ENCODE measurements around the gene MLN.
A peak's percentile ranks its signal among the peaks of the same experiment; 100 is the strongest.

The MLN gene

DNA sequence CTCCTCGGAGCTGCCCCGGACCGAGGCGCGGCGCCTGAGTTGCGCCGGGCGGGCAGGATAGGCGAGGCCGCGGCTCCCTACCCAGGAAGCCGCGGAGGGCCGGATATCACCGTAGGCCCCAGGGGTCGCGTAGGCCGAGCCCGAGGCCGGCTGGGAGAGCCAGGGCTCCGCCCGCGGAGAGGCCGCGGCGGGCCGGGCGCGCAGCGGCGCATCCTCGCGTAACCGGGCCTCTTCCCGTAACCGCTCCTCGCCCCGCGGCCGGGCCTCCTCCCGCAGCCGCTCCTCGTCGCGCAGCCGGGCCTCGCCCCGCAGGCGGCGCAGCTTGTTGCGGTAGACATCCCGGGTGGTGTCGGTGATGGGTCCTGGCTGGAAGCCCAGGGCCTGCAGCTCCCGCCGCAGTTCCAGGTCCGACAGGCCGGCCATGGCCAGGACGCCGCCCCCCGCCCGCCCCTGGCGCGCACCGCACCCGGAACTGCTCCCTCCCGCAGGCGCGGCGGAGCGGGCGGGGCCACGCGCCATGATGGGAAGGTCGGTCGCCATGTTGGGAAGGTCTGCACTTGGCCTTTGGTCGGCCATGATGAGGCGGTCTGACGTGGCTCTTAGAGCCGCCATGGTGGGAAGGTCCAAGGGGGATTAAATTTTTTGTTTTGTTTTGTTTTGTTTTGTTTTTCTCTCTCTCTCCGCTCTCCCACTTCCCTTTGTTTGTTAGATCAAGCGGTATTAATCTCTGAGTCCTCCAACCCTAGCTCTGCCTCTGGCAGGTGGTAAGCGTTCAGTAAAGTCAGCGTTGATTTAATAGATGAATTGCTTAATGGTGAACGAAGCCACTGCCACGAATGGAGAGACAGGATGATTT, 14.9 kb downstream of the MLN start, which contains the start of gene LEMD2:
Gene LEMD2 (minus strand): TSS at position 437 of the 856 bp plus-strand sequence. CDS start 14 bp downstream, at position 423.
- DNase-seq (ENCODE audit: low spot score), result peak; percentile 87

DNA sequence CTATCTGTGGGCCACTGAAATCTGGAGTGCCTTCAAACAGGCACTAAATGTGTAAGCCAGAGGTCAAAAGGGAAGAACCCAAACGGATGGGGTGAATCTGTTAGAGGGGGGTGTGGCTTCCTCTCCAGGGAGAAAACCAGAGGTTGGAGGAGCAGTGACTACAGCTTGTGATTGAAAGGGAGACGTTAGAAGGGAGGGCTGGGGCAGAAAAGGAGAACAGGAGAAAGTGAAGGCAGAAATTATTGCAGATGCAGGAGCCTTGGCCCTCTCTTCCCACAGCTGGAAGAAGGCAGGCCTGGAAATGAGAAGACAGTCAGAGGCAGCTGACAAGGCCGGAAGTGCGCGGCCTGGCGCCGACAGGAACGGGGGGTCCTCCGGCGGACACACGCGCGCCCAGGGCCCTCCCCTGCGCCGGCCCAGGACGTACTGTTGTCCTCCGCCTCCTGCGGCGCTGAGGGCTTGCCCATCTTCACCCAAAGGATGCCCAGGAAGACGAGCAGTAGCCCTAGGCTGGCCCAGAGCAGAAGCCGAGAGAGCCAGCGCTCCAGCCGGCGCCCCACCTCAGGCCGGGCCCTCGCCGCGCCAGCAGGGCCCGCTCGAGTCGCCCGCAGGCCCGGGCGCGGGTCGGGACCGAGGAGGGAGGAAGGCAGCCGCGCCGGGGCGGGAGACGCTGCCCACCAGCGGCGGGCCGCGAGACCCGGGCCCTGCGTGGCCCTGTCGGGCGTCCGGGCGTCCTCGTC, 15.7 kb downstream of the MLN start:
- peak; percentile 79 for DNase-seq (ENCODE audit: low spot score)

DNA sequence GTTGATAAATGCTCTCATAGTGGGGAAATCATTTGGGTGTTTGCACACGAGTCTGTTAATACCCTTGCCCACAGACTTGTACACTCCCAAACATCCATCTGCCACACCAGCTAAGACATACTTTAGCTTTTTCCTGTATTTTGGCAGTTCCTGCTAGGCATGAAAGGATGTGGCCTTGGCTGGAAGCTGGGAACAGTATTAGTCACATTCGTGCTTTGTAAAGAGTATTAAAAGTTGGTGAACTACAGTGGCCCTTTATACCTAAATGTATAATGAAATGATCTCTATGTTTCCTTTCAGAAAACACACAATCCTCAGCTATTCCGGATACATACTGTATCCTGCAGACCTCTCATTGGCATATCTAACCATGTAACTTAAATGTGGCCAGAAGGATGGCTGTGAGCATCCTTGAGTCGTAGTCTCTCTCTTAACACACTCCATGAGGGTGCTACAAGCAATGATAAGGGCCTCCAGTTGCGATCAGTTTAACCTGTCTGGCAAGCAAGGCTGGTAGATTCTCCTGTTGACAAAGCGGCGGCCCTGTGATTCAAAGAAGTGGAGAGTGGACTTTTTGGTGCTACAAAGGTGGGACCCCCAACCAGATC, 16.4 kb downstream of the MLN start:
- DNase-seq (ENCODE audit: low spot score), result no peak

DNA sequence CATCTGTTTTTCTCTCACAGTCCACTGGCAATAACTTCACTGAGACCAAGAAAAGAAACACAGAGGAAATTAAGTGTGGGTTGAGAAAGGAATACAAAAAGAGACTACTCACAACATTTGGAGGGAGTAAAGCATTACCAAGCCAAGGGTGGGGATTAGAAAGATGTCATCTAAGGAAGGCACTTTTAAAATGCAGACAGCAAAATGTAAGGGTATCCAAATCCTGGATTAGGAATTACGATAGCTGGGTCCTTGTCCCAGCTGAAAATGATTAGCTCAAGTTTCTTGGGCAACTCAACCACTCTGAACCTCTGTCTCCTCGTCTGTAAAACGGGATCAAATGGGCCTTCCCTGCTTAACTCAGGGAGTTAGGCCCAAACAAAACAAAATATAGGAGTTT, 17.1 kb downstream of the MLN start:
- no peak for DNase-seq (ENCODE audit: low spot score)

DNA sequence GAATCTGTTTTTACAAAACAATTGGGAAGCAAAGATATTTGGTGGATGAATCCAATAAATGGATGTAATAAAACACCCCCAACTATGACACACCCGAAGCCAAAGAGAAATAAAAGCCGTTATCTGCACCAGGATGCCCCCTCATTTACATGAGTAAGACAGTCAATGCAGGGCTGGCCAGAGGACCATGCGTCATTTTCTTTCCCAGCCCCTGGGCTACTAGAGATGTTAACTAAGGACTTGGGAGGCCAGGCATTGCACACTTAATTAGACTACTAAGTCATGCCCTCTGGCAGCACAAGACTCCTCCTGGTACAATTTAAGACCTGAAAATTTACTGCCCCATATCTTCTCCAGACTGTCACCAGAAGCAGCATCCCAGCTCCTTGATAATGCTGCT, 18.0 kb downstream of the MLN start:
- no peak for DNase-seq (ENCODE audit: low spot score)

DNA sequence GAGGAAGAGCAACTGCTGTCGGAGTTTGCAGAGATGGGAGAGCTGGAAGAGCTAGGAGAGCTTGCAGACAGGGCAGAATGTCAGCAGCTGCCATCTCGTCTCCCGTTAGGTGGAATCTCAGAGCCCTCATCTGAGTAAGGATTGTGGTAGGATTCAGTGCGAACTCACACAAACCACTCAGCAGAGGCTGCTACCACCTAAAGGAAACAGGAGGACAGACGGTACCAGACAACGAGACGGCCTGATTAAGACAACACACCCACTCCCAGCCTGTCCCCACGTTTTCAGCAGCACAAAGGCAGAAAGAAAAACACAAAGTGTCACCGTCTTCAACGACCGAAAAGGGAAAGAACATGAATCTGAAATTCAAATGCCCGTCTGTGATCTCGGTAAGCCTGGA, 19.0 kb downstream of the MLN start:
- DNase-seq (ENCODE audit: low spot score), result no peak

DNA sequence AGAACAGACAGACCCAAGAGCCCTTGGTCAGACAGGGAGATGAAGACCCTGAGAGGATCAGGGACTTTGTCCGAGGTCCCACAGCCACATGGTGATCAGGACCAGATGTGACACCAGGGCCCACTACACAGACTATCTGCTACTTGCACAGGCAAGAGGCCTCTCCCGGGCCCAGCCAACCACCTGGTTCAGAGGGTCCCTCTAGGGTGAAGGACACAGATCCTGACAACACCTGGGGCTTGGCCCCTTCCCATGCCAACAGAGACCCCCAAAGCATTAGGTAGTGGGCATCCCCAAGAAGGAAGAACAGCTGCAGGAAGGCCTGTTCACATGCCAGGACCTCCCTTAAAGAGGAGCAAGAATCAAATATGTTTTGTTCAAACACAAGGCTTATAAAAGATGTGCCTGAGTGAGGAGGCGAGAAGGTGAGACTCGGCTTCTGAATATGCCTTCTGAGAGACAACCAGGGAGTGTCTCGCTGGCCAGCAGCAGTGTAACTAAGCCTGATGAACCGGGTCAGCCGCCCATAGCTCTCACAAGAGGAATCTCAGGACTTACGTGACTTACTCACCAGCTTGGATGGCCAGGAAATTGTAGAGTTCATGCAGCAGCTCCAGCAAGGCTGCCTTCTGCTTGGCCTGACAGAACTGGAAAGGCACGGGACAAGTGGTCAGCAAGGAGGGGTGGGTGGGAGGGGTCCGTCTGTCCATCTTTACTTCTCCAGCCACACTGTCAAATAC, 19.9 kb downstream of the MLN start:
- no peak for DNase-seq (ENCODE audit: low spot score)

DNA sequence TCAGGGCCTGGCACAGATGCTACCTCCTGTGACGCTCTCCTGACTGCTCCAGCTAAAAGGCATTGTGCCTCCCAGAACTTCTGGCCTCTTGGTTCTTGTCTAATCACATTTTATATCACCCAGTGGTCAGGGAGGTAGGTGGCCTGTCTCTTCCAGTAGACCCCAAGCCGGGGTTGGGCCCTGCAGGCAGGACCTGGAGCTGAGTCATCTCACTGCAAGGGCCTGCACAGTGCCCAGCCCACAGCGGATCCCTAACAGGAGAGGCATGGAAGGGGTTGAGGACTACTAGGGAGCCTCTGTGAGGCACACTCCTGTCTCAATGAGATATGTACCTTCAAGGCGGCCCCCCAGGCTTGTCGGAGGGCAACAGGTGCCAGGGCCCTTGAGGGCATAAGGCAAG, 21.2 kb downstream of the MLN start:
- DNase-seq (ENCODE audit: low spot score), result no peak

DNA sequence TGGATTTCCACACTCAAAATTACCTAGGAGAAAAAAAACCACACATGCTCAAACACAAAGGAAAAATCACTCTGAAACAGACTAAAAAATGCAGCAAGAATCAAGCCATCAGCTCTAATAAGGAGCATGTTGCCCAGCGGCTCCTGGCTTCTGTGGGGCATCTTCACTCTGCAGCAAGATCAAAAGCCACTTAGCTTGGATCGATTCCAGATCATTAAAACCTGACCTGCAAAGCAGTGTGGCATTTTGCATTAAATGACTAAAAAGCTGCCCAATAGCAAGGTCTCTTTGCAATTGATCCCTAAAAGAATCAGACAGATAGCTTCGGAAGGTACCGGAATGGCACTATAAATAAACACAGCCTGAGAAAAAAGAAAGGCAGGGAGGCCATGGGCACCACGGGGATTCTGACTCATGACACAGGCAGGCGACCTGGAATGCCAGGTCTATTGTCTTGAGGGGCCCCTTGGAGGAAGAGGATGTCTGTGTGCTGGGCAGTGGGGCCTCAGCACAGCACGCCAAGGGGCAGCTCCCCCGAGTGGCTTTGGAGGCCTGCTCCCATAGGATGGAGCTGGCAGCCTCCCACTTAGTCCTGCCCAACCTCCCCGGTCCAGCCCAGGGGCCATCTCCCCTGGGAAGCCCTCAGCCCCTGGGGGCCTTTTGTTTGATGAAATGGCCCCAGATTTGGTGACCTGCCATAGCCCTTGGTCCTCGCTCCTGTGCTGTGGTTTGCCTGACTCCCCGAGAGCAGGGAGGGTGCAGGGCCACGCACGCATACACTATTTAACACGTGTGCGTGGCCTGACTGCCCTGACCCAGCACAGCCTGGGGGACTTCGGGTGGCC, 22.4 kb downstream of the MLN start:
- DNase-seq (ENCODE audit: low spot score), result no peak

DNA sequence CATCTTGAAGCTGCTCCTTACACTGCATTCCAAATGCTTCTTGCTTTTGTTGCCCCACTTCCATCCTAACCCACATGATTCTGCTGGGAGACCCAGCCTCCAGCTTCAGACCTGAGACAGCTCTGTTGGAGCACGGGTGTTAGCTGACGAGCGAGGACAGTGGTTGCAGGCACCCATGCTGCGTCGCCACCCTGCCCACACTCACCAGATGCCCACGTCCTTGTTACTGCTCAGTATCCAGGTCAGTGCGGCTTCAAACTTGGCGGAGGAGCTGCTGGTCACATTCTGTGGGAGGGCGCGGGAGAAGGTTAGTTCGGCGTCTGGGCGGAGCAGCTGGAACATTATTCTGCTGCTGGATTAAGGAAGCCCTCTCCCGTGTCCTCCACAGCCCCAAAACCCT, 23.9 kb downstream of the MLN start:
- DNase-seq (ENCODE audit: low spot score), result no peak

DNA sequence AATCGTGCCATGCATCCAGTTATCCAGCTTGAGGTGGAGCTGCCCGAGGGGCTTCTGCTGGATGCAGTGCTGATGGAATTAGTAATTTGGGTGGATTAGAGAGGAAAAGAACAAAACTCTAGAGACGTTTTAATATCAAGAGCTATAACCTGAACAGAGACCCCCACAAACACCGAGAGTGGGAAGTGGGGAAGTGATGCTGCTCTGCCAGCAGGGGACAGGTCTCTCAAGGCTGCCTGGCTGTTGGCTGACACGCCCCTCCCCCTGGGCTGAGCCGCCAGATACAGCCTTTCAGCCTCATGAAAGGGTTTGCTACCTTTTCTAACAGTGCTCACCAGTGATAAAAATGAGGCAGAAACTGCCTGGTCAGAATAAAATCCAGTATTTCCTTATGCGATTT, 24.5 kb downstream of the MLN start:
- no peak for DNase-seq (ENCODE audit: low spot score)

DNA sequence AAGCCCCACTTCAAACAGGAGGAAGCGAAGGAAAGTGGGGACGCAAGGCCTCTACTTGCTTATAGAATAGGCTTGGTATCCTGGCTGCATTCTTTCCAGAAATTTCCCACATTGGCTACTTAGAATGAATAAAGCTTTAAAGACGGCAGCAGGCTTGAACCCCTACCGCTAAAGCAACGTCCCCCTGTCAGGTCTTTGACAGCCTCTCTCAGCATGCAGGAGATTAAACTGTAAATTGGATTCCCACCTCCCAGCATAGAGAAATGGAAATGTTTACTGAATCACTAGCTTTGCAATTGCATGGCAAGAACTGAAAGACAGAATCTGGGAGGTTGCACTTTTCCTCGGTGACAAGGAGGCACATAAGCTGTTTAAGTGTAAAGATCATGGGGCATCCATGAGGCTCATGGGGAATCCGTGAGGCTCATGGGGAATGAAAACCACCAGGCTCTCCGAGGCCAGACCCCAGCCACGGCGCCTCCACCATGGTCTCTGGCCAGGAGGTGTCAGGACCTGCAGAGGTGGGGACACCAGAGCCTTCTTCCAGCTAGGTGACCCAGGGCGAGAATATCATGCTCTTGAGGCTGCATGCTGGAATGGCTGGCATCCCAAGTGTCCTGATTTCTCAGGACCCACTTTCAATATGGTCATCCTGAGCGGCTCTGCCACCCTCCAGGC, 25.2 kb downstream of the MLN start:
- no peak for DNase-seq (ENCODE audit: low spot score)

DNA sequence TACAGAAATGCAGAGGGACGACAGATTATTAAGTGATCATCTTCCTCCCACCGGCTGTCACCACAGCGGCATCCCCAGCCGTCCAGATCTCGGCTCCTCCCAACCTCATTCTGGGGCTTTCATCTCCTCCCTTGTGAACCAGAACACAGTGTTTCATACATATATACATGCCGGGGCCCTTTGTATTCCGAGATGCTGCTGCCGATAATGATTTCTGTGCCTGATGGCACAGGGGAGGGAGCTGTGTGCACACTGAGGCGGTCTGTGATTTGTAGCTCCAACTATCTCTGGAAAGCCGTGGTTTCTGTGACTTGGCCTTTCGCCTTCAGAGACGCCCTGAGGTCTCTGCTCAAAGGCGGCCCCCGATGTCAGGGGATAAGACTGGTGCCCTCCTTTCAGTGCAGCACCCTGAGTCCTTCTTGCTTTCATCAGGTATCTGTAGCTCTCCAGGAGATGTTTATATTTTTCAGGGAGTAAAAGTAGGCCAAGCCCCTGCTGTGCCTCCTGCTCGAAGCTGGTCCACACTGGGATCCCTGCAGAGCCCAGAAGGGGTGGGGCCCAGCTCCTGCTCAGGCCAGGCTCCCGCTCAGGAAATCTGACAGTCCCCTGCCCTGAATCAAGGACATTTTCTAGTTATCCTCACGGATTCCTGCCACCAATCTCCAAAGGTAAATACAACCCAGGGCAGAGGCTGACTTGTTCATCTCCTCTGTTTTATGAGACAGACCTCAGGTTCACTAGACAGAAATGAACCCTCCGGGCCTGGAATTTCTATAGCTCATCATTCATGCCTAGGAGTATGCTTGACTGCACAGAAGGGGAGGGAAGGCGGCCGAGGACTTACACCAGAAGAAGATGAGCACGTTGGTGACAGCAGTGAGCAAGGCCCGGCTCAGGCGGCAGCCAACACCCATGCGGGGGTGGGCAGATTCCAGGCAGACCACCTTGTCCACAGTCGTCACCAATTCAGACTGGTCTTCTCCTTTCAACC, 26.1 kb downstream of the MLN start:
- DNase-seq (ENCODE audit: low spot score), result no peak

DNA sequence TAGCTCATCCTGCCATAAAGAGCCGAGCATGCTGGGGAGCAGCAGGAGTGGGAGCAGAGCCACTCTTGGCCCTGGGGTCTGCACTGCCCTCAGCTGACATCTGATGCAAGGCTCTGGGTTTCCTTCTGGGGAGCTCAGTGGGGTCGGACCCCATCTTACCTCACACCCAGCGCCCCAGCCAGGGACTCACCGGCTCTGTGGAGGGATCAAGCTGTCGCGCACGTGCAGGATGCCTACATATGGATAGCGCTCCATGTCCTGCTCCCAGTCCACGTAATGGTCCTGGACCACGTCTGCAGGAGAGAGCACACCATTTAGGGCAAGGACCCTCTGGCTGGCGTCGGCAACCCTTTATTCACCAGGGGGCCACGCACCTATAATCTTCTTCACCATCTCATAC, 27.0 kb downstream of the MLN start:
- DNase-seq (ENCODE audit: low spot score), result no peak

DNA sequence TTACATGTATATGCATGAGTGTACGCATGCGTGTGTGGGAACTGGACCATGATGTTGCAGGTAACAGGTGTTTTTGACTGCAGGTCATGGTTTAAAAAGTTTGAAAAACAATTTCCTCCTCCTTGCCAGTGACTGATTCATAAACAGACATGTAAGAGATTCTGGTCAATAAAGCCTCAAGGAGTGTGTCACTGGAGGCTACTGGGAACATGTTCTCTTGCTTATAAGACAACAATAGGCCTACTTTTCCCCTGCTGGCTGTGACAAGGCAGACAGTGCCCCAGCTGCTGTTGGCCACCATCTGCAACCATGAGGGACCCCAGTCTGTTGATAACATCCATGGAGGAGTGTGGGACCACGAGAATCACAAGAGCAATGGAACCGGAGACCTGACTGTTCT, 27.6 kb downstream of the MLN start:
- peak; percentile 60 for DNase-seq (ENCODE audit: low spot score)

DNA sequence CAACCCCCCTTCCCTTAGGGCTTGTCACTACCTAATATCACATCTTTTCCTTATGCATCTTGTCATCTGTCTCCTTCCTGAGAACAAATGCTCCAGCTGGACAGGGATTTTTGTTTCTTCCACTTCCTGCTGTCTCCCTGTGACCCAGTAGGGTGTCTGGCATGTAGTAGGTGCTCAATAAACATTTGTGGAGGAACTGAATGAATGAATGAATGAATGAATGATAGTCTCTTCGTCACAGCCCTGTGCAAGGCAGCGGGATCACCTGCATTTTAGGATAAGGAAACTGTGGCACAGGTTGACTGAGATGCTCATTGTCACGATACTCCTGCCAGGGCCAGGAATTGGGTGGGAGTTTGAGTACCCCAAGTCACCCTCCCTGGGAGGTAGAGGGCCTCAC, 29.0 kb downstream of the MLN start:
- no peak for DNase-seq (ENCODE audit: low spot score)

DNA sequence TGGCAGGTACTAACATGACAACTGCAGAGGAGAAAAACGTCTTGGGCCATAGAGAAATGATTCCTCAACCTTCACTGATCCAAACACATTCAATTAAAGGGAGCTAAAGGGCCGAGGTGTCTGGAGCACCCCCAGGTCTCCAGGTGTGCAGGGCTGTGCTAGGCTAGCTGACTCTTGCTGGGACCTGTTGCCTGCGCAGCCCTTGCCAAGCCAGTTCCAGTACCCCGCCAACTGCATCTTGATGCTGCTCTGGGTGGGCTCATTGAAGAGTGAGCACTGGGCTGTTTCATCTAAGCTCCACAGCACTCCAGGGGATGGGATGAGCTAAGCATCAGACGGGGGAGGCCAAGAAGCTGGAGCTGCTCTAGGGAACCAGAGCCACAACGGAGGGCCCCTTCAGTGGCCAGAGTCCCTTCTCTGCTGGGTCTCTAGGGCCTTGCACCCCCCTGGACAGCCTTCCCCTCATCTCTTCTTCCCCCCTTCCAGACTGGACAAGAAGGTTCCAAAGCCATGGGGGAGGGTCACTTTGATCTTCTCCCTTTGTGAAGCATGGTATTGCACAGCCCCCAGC, 30.8 kb downstream of the MLN start:
- DNase-seq (ENCODE audit: low spot score), result no peak

DNA sequence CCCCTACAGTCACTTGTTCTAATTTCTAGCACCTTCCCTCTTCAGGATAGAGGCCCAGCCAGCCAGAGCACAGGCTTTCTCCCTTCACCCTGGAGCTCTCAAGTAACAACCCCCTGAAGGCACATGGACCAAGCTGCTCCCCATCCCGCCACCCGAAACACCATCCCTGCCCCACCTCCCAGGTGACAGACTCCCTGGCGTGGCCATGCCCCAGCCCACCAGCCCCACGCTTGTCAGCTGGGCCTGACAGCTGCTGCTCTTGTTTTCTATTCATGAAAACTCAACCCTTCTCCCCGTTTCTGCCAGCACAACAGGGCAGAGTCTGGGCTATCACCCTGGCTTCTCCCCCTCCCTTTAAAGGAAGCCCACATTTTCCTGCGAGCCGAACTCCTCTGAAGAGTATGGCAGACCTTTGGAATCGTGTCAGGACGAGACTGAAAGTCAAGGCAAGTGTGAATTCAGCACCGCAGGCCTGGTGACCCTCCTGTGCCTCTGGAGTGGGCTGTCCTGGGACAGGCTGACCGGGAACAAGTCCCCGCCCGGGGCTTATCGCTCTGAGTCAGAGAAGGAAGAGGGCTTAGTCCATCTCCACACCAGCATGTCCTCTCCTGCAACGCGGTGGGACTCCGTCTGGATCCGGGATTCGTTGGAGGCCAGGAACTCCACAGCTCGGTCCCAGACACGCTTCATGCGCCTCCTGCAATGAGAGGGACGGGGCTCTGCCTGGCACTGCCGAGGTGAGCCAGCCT, 31.5 kb downstream of the MLN start:
- DNase-seq (ENCODE audit: low spot score), result no peak

Measured in pons (tissue), 1 donor.